Measurements from ENCODE around the gene CHEK2.
"Not testable (repeated sequence)": the region's sequence is repeated elsewhere in the genome, so short reads cannot be mapped to it uniquely, and the experiment has no call there.

The CHEK2 gene

GRCh38 chr22:28771195-28771791, 29.7 kb upstream of the CHEK2 start:
- Histone ChIP-seq H3K27me3 (ENCODE audit: control insufficient read depth in 1 of 2, insufficient read depth in 2 of 2, low read length in 2 of 2) (no peaks in the 10 kb centered on the region), H3K27ac (ENCODE audit: low read length) (no peak overlapping the region), H3K4me3 (ENCODE audit: low read length in 2 of 2) (no peak overlapping the region), H3K36me3 (ENCODE audit: control insufficient read depth in 2 of 2, insufficient read depth in 2 of 2, low read length in 2 of 2) (peaks cover 3 to 4% of the 10 kb centered on the region in 2 donors), H3K9me3 (ENCODE audit: control insufficient read depth in 2 of 2, low read length in 2 of 2) (no peaks in the 10 kb centered on the region), H3K9ac (ENCODE audit: low read length in 2 of 2) (no peak overlapping the region), H3K4me1 (ENCODE audit: control insufficient read depth, insufficient read depth, low read length) (peaks cover 22% of the 10 kb centered on the region)

GRCh38 chr22:28769394-28770085, 27.9 kb upstream of the CHEK2 start:
- no peaks in the 10 kb centered on the region for H3K9me3 ChIP-seq (ENCODE audit: control insufficient read depth in 2 of 2, low read length in 2 of 2)
- H3K27me3 ChIP-seq (ENCODE audit: control insufficient read depth in 1 of 2, insufficient read depth in 2 of 2, low read length in 2 of 2) = no peaks in the 10 kb centered on the region
- H3K36me3 ChIP-seq (ENCODE audit: control insufficient read depth in 2 of 2, insufficient read depth in 2 of 2, low read length in 2 of 2) = no peaks in the 10 kb centered on the region
- H3K9ac ChIP-seq (ENCODE audit: low read length in 2 of 2) = no peak overlapping the region
- no peak overlapping the region for H3K4me3 ChIP-seq (ENCODE audit: low read length in 2 of 2)
- H3K27ac ChIP-seq (ENCODE audit: low read length) = no peak overlapping the region
- H3K4me1 ChIP-seq (ENCODE audit: control insufficient read depth, insufficient read depth, low read length) = peaks cover 10% of the 10 kb centered on the region

- H3K36me3 ChIP-seq (ENCODE audit: control insufficient read depth in 2 of 2, insufficient read depth in 2 of 2, low read length in 2 of 2) = no peaks in the 10 kb centered on the region
- peaks cover 4% of the 10 kb centered on the region for H3K4me1 ChIP-seq (ENCODE audit: control insufficient read depth, insufficient read depth, low read length)
- no peaks in the 10 kb centered on the region for H3K27me3 ChIP-seq (ENCODE audit: control insufficient read depth in 1 of 2, insufficient read depth in 2 of 2, low read length in 2 of 2)
- H3K9ac ChIP-seq (ENCODE audit: low read length in 2 of 2) = no peak overlapping the region
- no peak overlapping the region for H3K4me3 ChIP-seq (ENCODE audit: low read length in 2 of 2)
- H3K9me3 ChIP-seq (ENCODE audit: control insufficient read depth in 2 of 2, low read length in 2 of 2) = no peaks in the 10 kb centered on the region
- no peak overlapping the region for H3K27ac ChIP-seq (ENCODE audit: low read length)
Observed at GRCh38 chr22:28768701-28769393, 27.2 kb upstream of the CHEK2 start.

- Histone ChIP-seq H3K36me3 (ENCODE audit: control insufficient read depth in 2 of 2, insufficient read depth in 2 of 2, low read length in 2 of 2) (no peaks in the 10 kb centered on the region), H3K27ac (ENCODE audit: low read length) (no peak overlapping the region), H3K4me1 (ENCODE audit: control insufficient read depth, insufficient read depth, low read length) (no peaks in the 10 kb centered on the region)
Observed at GRCh38 chr22:28766628-28767027, 25.0 kb upstream of the CHEK2 start.

GRCh38 chr22:28762000-28762399, 20.4 kb upstream of the CHEK2 start:
- not testable (repeated sequence) for H3K36me3 ChIP-seq (ENCODE audit: control insufficient read depth in 2 of 2, insufficient read depth in 2 of 2, low read length in 2 of 2); H3K27me3 ChIP-seq (ENCODE audit: control insufficient read depth in 1 of 2, insufficient read depth in 2 of 2, low read length in 2 of 2); H3K27ac ChIP-seq (ENCODE audit: low read length); H3K4me3 ChIP-seq (ENCODE audit: low read length in 2 of 2); H3K9ac ChIP-seq (ENCODE audit: low read length in 2 of 2); H3K4me1 ChIP-seq (ENCODE audit: control insufficient read depth, insufficient read depth, low read length); H3K9me3 ChIP-seq (ENCODE audit: control insufficient read depth in 2 of 2, low read length in 2 of 2)

More at GRCh38 chr22:28766628-28767027, 25.0 kb upstream of the CHEK2 start:
- Histone ChIP-seq H3K4me3 (ENCODE audit: low read length in 2 of 2) (no peak overlapping the region), H3K9me3 (ENCODE audit: control insufficient read depth in 2 of 2, low read length in 2 of 2) (no peaks in the 10 kb centered on the region), H3K9ac (ENCODE audit: low read length in 2 of 2) (no peak overlapping the region), H3K27me3 (ENCODE audit: control insufficient read depth in 1 of 2, insufficient read depth in 2 of 2, low read length in 2 of 2) (no peaks in the 10 kb centered on the region)

GRCh38 chr22:28761449-28761755, 19.8 kb upstream of the CHEK2 start:
- H3K27me3 ChIP-seq (ENCODE audit: control insufficient read depth in 1 of 2, insufficient read depth in 2 of 2, low read length in 2 of 2) = no peaks in the 10 kb centered on the region
- H3K36me3 ChIP-seq (ENCODE audit: control insufficient read depth in 2 of 2, insufficient read depth in 2 of 2, low read length in 2 of 2) = no peaks in the 10 kb centered on the region
- H3K27ac ChIP-seq (ENCODE audit: low read length) = no peak overlapping the region
- no peaks in the 10 kb centered on the region for H3K4me1 ChIP-seq (ENCODE audit: control insufficient read depth, insufficient read depth, low read length)
- H3K9ac ChIP-seq (ENCODE audit: low read length in 2 of 2) = no peak overlapping the region
- no peaks in the 10 kb centered on the region for H3K9me3 ChIP-seq (ENCODE audit: control insufficient read depth in 2 of 2, low read length in 2 of 2)
- no peak overlapping the region for H3K4me3 ChIP-seq (ENCODE audit: low read length in 2 of 2)

GRCh38 chr22:28759861-28760560, 18.4 kb upstream of the CHEK2 start:
- no peak overlapping the region for H3K9ac ChIP-seq (ENCODE audit: low read length in 2 of 2)

GRCh38 chr22:28754512-28754911, 12.9 kb upstream of the CHEK2 start:
- not testable (repeated sequence) for H3K27me3 ChIP-seq (ENCODE audit: control insufficient read depth in 1 of 2, insufficient read depth in 2 of 2, low read length in 2 of 2); H3K36me3 ChIP-seq (ENCODE audit: control insufficient read depth in 2 of 2, insufficient read depth in 2 of 2, low read length in 2 of 2); H3K4me3 ChIP-seq (ENCODE audit: low read length in 2 of 2); H3K9me3 ChIP-seq (ENCODE audit: control insufficient read depth in 2 of 2, low read length in 2 of 2); H3K4me1 ChIP-seq (ENCODE audit: control insufficient read depth, insufficient read depth, low read length); H3K27ac ChIP-seq (ENCODE audit: low read length); H3K9ac ChIP-seq (ENCODE audit: low read length in 2 of 2)

More at GRCh38 chr22:28759861-28760560, 18.4 kb upstream of the CHEK2 start:
- no peak overlapping the region for H3K4me3 ChIP-seq (ENCODE audit: low read length in 2 of 2)
- no peaks in the 10 kb centered on the region for H3K9me3 ChIP-seq (ENCODE audit: control insufficient read depth in 2 of 2, low read length in 2 of 2)
- no peaks in the 10 kb centered on the region for H3K27me3 ChIP-seq (ENCODE audit: control insufficient read depth in 1 of 2, insufficient read depth in 2 of 2, low read length in 2 of 2)
- H3K36me3 ChIP-seq (ENCODE audit: control insufficient read depth in 2 of 2, insufficient read depth in 2 of 2, low read length in 2 of 2) = no peaks in the 10 kb centered on the region
- H3K27ac ChIP-seq (ENCODE audit: low read length) = no peak overlapping the region
- H3K4me1 ChIP-seq (ENCODE audit: control insufficient read depth, insufficient read depth, low read length) = no peaks in the 10 kb centered on the region

GRCh38 chr22:28750471-28750881, 8.9 kb upstream of the CHEK2 start:
- Histone ChIP-seq H3K9ac (ENCODE audit: low read length in 2 of 2) (no peak overlapping the region), H3K36me3 (ENCODE audit: control insufficient read depth in 2 of 2, insufficient read depth in 2 of 2, low read length in 2 of 2) (peaks cover 3 to 17% of the 10 kb centered on the region in 2 donors), H3K9me3 (ENCODE audit: control insufficient read depth in 2 of 2, low read length in 2 of 2) (no peaks in the 10 kb centered on the region), H3K27me3 (ENCODE audit: control insufficient read depth in 1 of 2, insufficient read depth in 2 of 2, low read length in 2 of 2) (no peaks in the 10 kb centered on the region), H3K27ac (ENCODE audit: low read length) (no peak overlapping the region), H3K4me1 (ENCODE audit: control insufficient read depth, insufficient read depth, low read length) (no peaks in the 10 kb centered on the region), H3K4me3 (ENCODE audit: low read length in 2 of 2) (no peak overlapping the region)

- Histone ChIP-seq H3K4me1 (ENCODE audit: control insufficient read depth, insufficient read depth, low read length) (peaks cover 11% of the 10 kb centered on the region), H3K27ac (ENCODE audit: low read length) (no peak overlapping the region), H3K9me3 (ENCODE audit: control insufficient read depth in 2 of 2, low read length in 2 of 2) (no peaks in the 10 kb centered on the region), H3K36me3 (ENCODE audit: control insufficient read depth in 2 of 2, insufficient read depth in 2 of 2, low read length in 2 of 2) (peaks cover 16 to 22% of the 10 kb centered on the region in 2 donors), H3K4me3 (ENCODE audit: low read length in 2 of 2) (no peak overlapping the region), H3K9ac (ENCODE audit: low read length in 2 of 2) (no peak overlapping the region), H3K27me3 (ENCODE audit: control insufficient read depth in 1 of 2, insufficient read depth in 2 of 2, low read length in 2 of 2) (no peaks in the 10 kb centered on the region)
Observed at GRCh38 chr22:28743852-28744251, 2.2 kb upstream of the CHEK2 start.
